Astrocyte of the spinal cord (primary cell): ENCODE data around the gene MTMR2.
"Not testable (repeated sequence)": the region's sequence is repeated elsewhere in the genome, so short reads cannot be mapped to it uniquely, and the experiment has no call there.

Experiments used
- DNase-seq: peaks from one replicate; pipeline ENCODE4 v3.0.0; 2011; ENCODE audit warnings: low read depth, low spot score
- H3K4me3 ChIP-seq: 2 replicates; pipeline ENCODE4 v1.5.1; 2011; ENCODE audit warnings: low read depth, mild to moderate bottlenecking, low read length, moderate library complexity
- in situ Hi-C: cut with HindIII; loops from 2 replicates; pipeline ENCODE4 v1.10.0; 2017; ENCODE audit warnings: low sequenced_read_pairs
- TF ChIP-seq, protein P1 (sequence below): IDR thresholded peaks from 2 replicates; pipeline ENCODE4 v1.5.1; 2012; ENCODE audit warnings: low read depth, mild to moderate bottlenecking, low read length, inconsistent platforms

The MTMR2 gene

DNA sequence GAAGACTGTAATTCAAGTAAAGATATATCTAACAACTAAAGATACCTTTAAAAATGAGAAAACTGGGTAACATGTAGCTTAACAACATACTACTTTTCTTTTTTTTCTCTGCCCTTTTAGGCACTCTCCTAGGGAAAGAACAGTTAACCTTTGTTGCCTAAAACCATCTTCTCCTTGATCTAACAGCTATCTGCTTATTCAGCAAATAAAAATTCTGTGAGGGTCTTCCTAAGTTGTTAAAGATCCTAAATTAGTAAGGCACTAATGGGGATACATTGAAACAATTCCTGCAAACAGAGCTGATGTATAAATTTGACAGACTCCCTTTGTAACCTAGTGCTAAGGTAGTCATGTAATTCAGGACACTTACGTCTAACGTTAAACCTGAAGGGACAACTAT, 39.1 kb downstream of the MTMR2 start:
- DNase-seq, result no peak
- no peak overlapping the region for H3K4me3 ChIP-seq
- in situ Hi-C loops, result no loop called here
- TF ChIP-seq, protein P1, sequence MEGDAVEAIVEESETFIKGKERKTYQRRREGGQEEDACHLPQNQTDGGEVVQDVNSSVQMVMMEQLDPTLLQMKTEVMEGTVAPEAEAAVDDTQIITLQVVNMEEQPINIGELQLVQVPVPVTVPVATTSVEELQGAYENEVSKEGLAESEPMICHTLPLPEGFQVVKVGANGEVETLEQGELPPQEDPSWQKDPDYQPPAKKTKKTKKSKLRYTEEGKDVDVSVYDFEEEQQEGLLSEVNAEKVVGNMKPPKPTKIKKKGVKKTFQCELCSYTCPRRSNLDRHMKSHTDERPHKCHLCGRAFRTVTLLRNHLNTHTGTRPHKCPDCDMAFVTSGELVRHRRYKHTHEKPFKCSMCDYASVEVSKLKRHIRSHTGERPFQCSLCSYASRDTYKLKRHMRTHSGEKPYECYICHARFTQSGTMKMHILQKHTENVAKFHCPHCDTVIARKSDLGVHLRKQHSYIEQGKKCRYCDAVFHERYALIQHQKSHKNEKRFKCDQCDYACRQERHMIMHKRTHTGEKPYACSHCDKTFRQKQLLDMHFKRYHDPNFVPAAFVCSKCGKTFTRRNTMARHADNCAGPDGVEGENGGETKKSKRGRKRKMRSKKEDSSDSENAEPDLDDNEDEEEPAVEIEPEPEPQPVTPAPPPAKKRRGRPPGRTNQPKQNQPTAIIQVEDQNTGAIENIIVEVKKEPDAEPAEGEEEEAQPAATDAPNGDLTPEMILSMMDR, result no peak

DNA sequence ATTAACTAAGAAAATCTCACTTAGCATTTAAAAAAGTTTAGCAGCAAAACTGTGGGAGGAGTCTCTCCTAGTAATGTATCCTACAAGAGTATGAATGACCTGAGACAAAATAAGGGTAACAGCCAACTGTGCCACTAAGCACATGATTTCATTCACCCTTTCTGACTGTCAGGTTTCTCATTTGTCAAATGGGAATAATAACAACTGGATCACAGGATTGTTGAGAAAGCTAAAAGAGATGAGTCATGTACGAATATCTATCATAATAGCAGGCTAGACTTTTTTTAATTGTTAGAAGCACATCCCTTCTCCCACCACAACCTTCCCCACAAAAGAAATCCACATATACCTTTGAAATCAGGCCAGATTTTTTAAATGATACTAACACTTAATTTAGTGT, 39.5 kb downstream of the MTMR2 start:
- in situ Hi-C loops, result no loop called here
- no peak overlapping the region for H3K4me3 ChIP-seq
- TF ChIP-seq, protein P1, result no peak
- peak; percentile 54 for DNase-seq

DNA sequence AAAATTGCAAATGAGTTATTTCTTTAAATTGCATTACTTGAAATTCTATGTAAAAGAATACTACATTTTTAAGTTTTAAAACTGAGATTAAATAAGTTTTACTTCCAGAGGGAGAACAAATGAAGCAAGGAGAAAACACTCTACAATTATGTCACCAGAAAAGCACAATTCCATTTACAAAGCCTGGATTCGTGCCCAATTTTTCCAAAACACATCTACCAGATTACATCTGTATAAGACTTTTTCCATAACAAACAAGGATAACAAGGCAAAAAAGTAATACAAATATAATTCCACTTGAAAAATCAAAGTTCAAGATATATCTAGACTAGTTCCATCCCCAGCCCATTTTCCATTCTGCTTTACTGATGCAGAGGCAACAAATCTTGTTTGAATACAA, 40.5 kb downstream of the MTMR2 start:
- in situ Hi-C loops, result no loop called here
- DNase-seq, result no peak
- H3K4me3 ChIP-seq, result no peak overlapping the region
- TF ChIP-seq, protein P1, result no peak

DNA sequence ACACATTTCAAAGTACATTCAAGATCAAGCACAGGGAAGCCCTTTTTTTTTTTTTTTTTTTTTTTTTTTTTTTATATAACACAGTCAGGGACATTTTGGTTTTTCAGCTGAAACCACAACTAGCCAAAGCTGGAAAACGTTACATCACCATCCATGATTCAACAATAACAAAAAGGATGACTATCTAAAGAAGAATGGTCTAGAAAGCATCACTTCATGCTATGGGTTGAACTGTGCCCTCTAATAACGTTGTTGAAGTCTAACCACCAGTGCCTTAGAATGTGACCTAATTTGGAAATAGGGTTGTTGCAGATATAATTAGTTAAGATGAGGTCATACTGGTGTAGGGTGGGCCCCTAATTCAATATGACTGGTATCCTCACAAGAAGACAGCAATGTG, 46.6 kb downstream of the MTMR2 start:
- in situ Hi-C loops, result no loop called here
- TF ChIP-seq, protein P1, result no peak
- H3K4me3 ChIP-seq, result no peak overlapping the region
- DNase-seq, result peak; percentile 99

DNA sequence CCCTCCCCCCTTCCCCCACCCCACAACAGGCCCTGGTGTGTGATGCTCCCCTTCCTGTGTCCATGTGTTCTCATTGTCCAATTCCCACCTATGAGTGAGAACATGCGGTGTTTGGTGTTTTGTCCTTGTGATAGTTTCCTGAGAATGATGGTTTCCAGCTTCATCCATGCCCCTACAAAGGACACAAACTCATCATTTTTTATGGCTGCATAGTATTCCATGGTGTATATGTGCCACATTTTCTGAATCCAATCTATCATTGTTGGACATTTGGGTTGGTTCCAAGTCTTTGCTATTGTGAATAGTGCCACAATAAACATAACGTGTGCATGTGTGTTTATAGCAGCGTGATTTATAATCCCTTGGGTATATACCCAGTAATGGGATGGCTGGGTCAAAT, 53.0 kb downstream of the MTMR2 start:
- H3K4me3 ChIP-seq, in situ Hi-C loops, DNase-seq: not testable (repeated sequence)

DNA sequence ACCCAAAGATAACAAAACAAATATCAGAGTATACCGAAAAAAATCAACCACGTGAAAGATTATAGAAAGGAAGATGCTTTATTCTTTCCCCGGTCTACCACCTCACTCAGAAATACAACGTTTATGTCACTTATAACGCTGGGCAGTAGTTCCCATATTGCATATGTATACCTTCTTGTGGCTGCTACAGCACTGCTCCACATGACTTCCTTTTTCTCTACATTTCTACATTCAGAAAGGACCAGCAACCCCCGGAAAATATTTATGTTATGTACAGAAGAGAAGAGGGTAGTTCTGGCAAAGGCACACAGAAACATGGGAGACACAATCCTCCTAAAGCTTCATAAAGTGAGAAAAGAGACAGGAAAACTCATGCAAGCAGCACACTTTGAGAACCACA, 56.8 kb downstream of the MTMR2 start:
- in situ Hi-C loops, result no loop called here
- no peak for DNase-seq
- H3K4me3 ChIP-seq, result no peak overlapping the region
- TF ChIP-seq, protein P1, result no peak

DNA sequence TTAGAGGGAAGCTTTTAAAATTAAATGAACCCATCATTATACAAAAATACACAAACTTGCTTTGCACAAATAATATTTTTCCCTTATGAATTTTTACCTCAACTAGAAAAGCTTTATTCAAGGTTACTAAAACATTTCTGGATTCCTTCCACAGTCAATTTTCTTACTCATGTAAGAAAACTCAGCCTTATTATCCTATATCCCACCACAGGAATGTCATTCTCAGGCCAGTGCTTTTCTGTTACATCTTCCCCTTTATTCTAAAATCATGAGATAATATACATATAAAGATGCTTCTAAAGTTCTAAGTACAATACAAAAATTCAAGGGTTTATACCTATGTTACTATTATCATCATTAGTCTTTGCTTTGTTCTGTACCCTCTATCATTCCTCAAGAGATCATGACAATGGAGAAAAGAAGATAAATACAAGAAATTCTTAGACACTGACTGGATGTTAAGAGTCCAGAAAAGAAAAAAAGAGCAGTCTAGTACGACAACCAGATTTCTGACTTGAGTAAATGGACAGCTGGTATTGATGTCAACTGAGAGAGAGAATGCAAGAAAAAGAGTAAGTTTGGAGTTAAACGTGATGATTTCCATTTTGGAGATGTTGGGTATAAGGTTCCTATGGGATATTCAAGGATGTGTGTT, 60.3 kb downstream of the MTMR2 start:
- TF ChIP-seq, protein P1, result no peak
- DNase-seq, result peak; percentile 92
- H3K4me3 ChIP-seq, result no peak overlapping the region
- in situ Hi-C loops, result no loop called here

DNA sequence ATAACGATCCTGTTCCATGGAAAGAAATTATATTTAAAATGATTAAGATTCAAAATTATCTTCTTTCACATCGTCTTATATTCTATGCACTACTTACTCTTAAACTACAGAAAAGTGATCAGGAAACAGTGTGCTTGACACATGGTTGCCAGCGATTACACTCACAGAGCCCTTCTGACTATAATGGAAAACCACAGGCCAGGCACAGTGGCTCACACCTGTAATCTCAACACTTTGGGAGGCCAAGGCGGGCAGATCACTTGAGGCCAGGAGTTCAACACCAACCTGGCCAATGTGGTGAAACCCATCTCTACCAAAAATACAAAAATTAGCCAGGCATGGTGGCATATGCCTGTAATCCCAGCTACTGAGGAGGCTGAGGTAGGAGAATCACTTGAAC, 63.9 kb downstream of the MTMR2 start:
- H3K4me3 ChIP-seq, in situ Hi-C loops, DNase-seq: not testable (repeated sequence)

DNA sequence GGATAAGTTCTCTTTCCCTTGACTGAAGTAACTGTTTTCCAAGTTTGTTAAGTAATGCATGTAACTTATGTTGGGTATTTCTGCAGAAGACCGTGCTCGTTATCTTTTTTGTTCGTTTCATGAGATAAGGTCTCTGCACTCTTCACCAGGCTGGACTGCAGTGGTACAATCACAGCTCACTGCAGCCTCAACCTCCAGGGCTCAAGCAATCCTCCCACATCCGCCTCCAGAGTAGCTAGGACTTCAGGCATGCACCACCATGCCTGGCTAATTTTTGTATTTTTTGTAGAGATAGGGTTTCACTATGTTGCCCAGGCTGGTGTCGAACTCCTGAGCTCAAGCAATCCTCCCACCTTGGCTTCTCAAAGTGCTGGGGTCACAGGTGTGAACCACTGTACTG, 69.5 kb downstream of the MTMR2 start:
- in situ Hi-C loops, H3K4me3 ChIP-seq, DNase-seq: not testable (repeated sequence)
